ENCODE measurements around the gene KANK4. TPM values are rescaled to one million over a fixed set of nuclear protein-coding genes. Genes with fewer than 3 reads are reported as not detected.

The KANK4 gene
- polyA plus RNA-seq, 3 donors = not detected

- Histone ChIP-seq H3K4me3 (replicated peaks in 1 of 3; ENCODE audit: low read depth in 2 of 3, low read length in 3 of 3) (no peak overlapping the region), H3K27ac (ENCODE audit: low read depth in 1 of 2, low read length in 2 of 2) (no peak overlapping the region), H3K36me3 (replicated peaks in 1 of 2; ENCODE audit: control insufficient read depth in 1 of 2, insufficient read depth in 2 of 2, low read length in 2 of 2) (no peaks in the 10 kb centered on the region), H3K4me1 (ENCODE audit: control insufficient read depth in 1 of 2, insufficient read depth in 2 of 2, low read length in 2 of 2) (peaks cover 0 to 2% of the 10 kb centered on the region in 2 donors), H3K4me2 (replicated peaks; ENCODE audit: extremely low read depth, low read length, poor library complexity, severe bottlenecking) (no peak overlapping the region), H3K9ac (ENCODE audit: insufficient read depth, low read length, poor library complexity, severe bottlenecking) (no peak overlapping the region), H3K79me2 (ENCODE audit: insufficient read depth, low read length) (no peaks in the 10 kb centered on the region), H3K27me3 (ENCODE audit: control insufficient read depth in 2 of 2, insufficient read depth in 2 of 2, low read length in 2 of 2) (no peaks in the 10 kb centered on the region), H3K9me3 (replicated peaks in 1 of 2; ENCODE audit: control insufficient read depth in 1 of 2, insufficient read depth in 1 of 2, low read length in 2 of 2) (no peaks in the 10 kb centered on the region), H4K20me1 (ENCODE audit: insufficient read depth, low read length) (no peaks in the 10 kb centered on the region), H2AFZ (ENCODE audit: insufficient read depth, low read depth, low read length, poor library complexity, severe bottlenecking) (no peak overlapping the region)
- no peak overlapping the region for H3K4me3 Mint-ChIP-seq
- peaks cover 25% of the 10 kb centered on the region for H3K4me1 Mint-ChIP-seq
- WGBS (ENCODE audit: insufficient coverage) = 100% methylated on average over 2 of the region's 4 CpGs
- H3K27me3 Mint-ChIP-seq (ENCODE audit: low read depth in 3 of 3) = peaks cover 0 to 6% (median 5%) of the 10 kb centered on the region in 3 donors
- no peak for TF ChIP-seq CTCF (IDR thresholded peaks at IDR 0.05)
- no peaks in the 10 kb centered on the region for H3K36me3 Mint-ChIP-seq
- no peak for DNase-seq
- H3K27ac Mint-ChIP-seq = no peak overlapping the region
- intact Hi-C loops (cut with micrococcal nuclease) = no loop called here
- H3K9me3 Mint-ChIP-seq = peaks cover 0 to 3% (median 0%) of the 10 kb centered on the region in 7 donors
Measured at GRCh38 chr1:62237361-62237760, 81.9 kb downstream of the KANK4 start.

GRCh38 chr1:62235576-62235975 is 83.7 kb downstream of the KANK4 start:
- Mint-ChIP-seq H3K4me1 (peaks cover 25% of the 10 kb centered on the region), H3K4me3 (no peak overlapping the region), H3K27ac (no peak overlapping the region), H3K36me3 (no peaks in the 10 kb centered on the region), H3K27me3 (ENCODE audit: low read depth in 3 of 3) (peaks cover 0 to 6% (median 5%) of the 10 kb centered on the region in 3 donors), H3K9me3 (peaks cover 0 to 3% (median 0%) of the 10 kb centered on the region in 7 donors)
- intact Hi-C loops (cut with micrococcal nuclease) = no loop called here
- Histone ChIP-seq H3K9ac (ENCODE audit: insufficient read depth, low read length, poor library complexity, severe bottlenecking) (no peak overlapping the region), H3K9me3 (replicated peaks in 1 of 2; ENCODE audit: control insufficient read depth in 1 of 2, insufficient read depth in 1 of 2, low read length in 2 of 2) (no peaks in the 10 kb centered on the region), H2AFZ (ENCODE audit: insufficient read depth, low read depth, low read length, poor library complexity, severe bottlenecking) (no peak overlapping the region), H3K4me1 (ENCODE audit: control insufficient read depth in 1 of 2, insufficient read depth in 2 of 2, low read length in 2 of 2) (peaks cover 0 to 2% of the 10 kb centered on the region in 2 donors), H4K20me1 (ENCODE audit: insufficient read depth, low read length) (no peaks in the 10 kb centered on the region), H3K4me3 (replicated peaks in 1 of 3; ENCODE audit: low read depth in 2 of 3, low read length in 3 of 3) (no peak overlapping the region), H3K4me2 (replicated peaks; ENCODE audit: extremely low read depth, low read length, poor library complexity, severe bottlenecking) (no peak overlapping the region), H3K79me2 (ENCODE audit: insufficient read depth, low read length) (no peaks in the 10 kb centered on the region), H3K27ac (ENCODE audit: low read depth in 1 of 2, low read length in 2 of 2) (no peak overlapping the region), H3K36me3 (replicated peaks in 1 of 2; ENCODE audit: control insufficient read depth in 1 of 2, insufficient read depth in 2 of 2, low read length in 2 of 2) (no peaks in the 10 kb centered on the region), H3K27me3 (ENCODE audit: control insufficient read depth in 2 of 2, insufficient read depth in 2 of 2, low read length in 2 of 2) (no peaks in the 10 kb centered on the region)
- no peak for TF ChIP-seq CTCF (IDR thresholded peaks at IDR 0.05)
- WGBS (ENCODE audit: insufficient coverage) = no CpG with 5 or more reads among the region's 2 CpGs
- DNase-seq = no peak
